Hepatocyte (in vitro differentiated cells): ENCODE data around the gene NDUFB10. TPM values are rescaled to one million over a fixed set of nuclear protein-coding genes. Genes with fewer than 3 reads are reported as not detected.
A peak's percentile ranks its signal among the peaks of the same experiment; 100 is the strongest.
"Not testable (repeated sequence)": the region's sequence is repeated elsewhere in the genome, so short reads cannot be mapped to it uniquely, and the experiment has no call there.

Experiments
- DNase-seq: peaks from one replicate; pipeline ENCODE4 v3.0.0-alpha.2; 2016; ENCODE audit warnings: low spot score
- H2AFZ ChIP-seq: fragments of 200-600 bp; sonication (generic); 2 replicates; pipeline ENCODE4 v1.6.0; 2016; ENCODE audit warnings: antibody characterized with exemption, mild to moderate bottlenecking
- H3K27ac ChIP-seq: fragments of 200-600 bp; sonication (generic); 2 replicates; pipeline ENCODE4 v1.5.1; 2016; ENCODE audit warnings: mild to moderate bottlenecking
- H3K27me3 ChIP-seq: fragments of 200-600 bp; sonication (generic); 2 replicates; pipeline ENCODE4 v1.6.1; 2016
- H3K36me3 ChIP-seq: fragments of 200-600 bp; sonication (generic); replicated peaks from 2 replicates; pipeline ENCODE4 v1.5.1; 2016; ENCODE audit warnings: low read depth; ENCODE audit not compliant: insufficient read depth
- H3K4me1 ChIP-seq: fragments of 200-600 bp; sonication (generic); 2 replicates; pipeline ENCODE4 v1.5.1; 2016; ENCODE audit warnings: mild to moderate bottlenecking, moderate library complexity; ENCODE audit not compliant: insufficient read depth
- H3K4me2 ChIP-seq: fragments of 200-600 bp; sonication (generic); 2 replicates; pipeline ENCODE4 v1.6.0; 2016
- H3K4me3 ChIP-seq: fragments of 200-600 bp; sonication (generic); 2 replicates; pipeline ENCODE4 v1.5.1; 2016; ENCODE audit warnings: mild to moderate bottlenecking
- H3K79me2 ChIP-seq: fragments of 200-600 bp; sonication (generic); 2 replicates; pipeline ENCODE4 v1.6.0; 2017; ENCODE audit warnings: mild to moderate bottlenecking
- H3K9me2 ChIP-seq: fragments of 200-600 bp; sonication (generic); replicated peaks from 2 replicates; pipeline ENCODE4 v1.6.0; 2017; ENCODE audit warnings: mild to moderate bottlenecking; ENCODE audit not compliant: insufficient read depth
- H3K9me3 ChIP-seq: fragments of 200-600 bp; sonication (generic); 2 replicates; pipeline ENCODE4 v1.5.1; 2016; ENCODE audit warnings: low read depth, mild to moderate bottlenecking
- H4K20me1 ChIP-seq: fragments of 200-600 bp; sonication (generic); 2 replicates; pipeline ENCODE4 v1.6.0; 2016; ENCODE audit warnings: mild to moderate bottlenecking; ENCODE audit not compliant: insufficient read depth, poor library complexity, severe bottlenecking
- EZH2 ChIP-seq: fragments of 200-600 bp; sonication (generic); IDR thresholded peaks from 2 replicates; pipeline ENCODE4 v1.6.1; 2016; ENCODE audit warnings: antibody characterized with exemption, mild to moderate bottlenecking, borderline replicate concordance
- EZH2phosphoT487 ChIP-seq: fragments of 200-600 bp; sonication (generic); IDR thresholded peaks from one replicate; pipeline ENCODE4 v1.6.1; 2018; ENCODE audit warnings: antibody characterized with exemption, mild to moderate bottlenecking, low read depth, moderate library complexity; ENCODE audit not compliant: unreplicated experiment, severe bottlenecking
- WGBS: methylation state at CpG from one replicate; pipeline ENCODE4 v1.1.6; 2016; ENCODE audit warnings: low lambda C conversion rate; ENCODE audit errors: missing lambda C conversion rate; 5-methylcytosine and 5-hydroxymethylcytosine counted together
- polyA plus RNA-seq: library from polyadenylated mRNA; unstranded; fragments of >200 nt; fragmentation: Nextera tagmentation; extraction: Ambion mirVana; gene quantifications from 2 replicates; pipeline ENCODE4 v1.2.1, GENCODE V29; 2016
- total RNA-seq: library from RNA; depleted of rRNA; stranded (reverse); fragments of >200 nt; gene quantifications from 2 replicates; pipeline ENCODE4 v1.2.3, GENCODE V29; 2014
- TF ChIP-seq, protein P1 (sequence below): fragments of 200-600 bp; sonication (generic); IDR thresholded peaks from 2 replicates; pipeline ENCODE4 v1.5.1; 2016; ENCODE audit warnings: antibody characterized with exemption, mild to moderate bottlenecking; ENCODE audit not compliant: poor library complexity

Gene NDUFB10
- total and polyA plus RNA-seq, 2 experiments from 2014 or later, result 234 to 244 TPM

GRCh38 chr16:1960665-1961630 is 1.6 kb downstream of the NDUFB10 start:
- H3K36me3 ChIP-seq, result no peaks in the 10 kb centered on the region
- no peaks in the 10 kb centered on the region for H3K27me3 ChIP-seq
- TF ChIP-seq EZH2phosphoT487, result no peak
- TF ChIP-seq EZH2, result no peak
- TF ChIP-seq, protein P1, sequence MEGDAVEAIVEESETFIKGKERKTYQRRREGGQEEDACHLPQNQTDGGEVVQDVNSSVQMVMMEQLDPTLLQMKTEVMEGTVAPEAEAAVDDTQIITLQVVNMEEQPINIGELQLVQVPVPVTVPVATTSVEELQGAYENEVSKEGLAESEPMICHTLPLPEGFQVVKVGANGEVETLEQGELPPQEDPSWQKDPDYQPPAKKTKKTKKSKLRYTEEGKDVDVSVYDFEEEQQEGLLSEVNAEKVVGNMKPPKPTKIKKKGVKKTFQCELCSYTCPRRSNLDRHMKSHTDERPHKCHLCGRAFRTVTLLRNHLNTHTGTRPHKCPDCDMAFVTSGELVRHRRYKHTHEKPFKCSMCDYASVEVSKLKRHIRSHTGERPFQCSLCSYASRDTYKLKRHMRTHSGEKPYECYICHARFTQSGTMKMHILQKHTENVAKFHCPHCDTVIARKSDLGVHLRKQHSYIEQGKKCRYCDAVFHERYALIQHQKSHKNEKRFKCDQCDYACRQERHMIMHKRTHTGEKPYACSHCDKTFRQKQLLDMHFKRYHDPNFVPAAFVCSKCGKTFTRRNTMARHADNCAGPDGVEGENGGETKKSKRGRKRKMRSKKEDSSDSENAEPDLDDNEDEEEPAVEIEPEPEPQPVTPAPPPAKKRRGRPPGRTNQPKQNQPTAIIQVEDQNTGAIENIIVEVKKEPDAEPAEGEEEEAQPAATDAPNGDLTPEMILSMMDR, result no peak
- H3K27ac ChIP-seq, result no peak overlapping the region
- no peaks in the 10 kb centered on the region for H3K9me3 ChIP-seq
- H4K20me1 ChIP-seq, result peaks cover 26% of the 10 kb centered on the region
- H3K4me1 ChIP-seq, result peaks cover 18% of the 10 kb centered on the region
- no peak overlapping the region for H3K4me3 ChIP-seq
- H2AFZ ChIP-seq, result no peak overlapping the region
- peaks cover 38% of the 10 kb centered on the region for H3K79me2 ChIP-seq
- DNase-seq, result no peak
- no peaks in the 10 kb centered on the region for H3K9me2 ChIP-seq
- WGBS, result 62% methylated on average over 20 of the region's 20 CpGs
- peak overlapping the region; percentile 85 for H3K4me2 ChIP-seq

DNA sequence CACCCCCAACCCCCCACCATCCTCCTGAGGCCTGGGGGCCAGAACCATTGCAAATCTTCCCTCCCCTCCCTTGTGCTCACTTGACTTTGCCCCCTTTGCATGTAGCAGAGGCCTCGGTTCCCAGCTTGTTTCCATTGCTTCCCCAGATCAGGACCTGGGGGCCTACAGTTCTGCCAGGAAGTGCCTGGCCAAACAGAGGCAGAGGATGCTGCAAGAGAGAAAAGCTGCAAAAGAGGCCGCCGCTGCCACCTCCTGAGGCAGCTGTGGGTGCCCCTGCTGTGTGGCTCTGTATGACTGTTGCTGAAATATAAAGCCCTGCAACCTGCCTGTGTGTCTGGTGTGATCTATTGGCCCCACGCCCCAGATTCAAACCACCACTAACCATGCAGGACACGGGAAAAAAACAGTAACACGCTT is 2.3 kb downstream of the NDUFB10 start:
- peaks cover 44% of the 10 kb centered on the region for H3K79me2 ChIP-seq
- H3K9me3 ChIP-seq, result no peaks in the 10 kb centered on the region
- DNase-seq, result no peak
- H3K36me3 ChIP-seq, result no peaks in the 10 kb centered on the region
- no peaks in the 10 kb centered on the region for H3K9me2 ChIP-seq
- H3K4me3 ChIP-seq, result no peak overlapping the region
- H4K20me1 ChIP-seq, result peaks cover 26% of the 10 kb centered on the region
- TF ChIP-seq, protein P1, result no peak
- TF ChIP-seq EZH2phosphoT487, result no peak
- TF ChIP-seq EZH2, result no peak
- H3K4me2 ChIP-seq, result peak overlapping the region; percentile 85
- no peak overlapping the region for H3K27ac ChIP-seq
- H2AFZ ChIP-seq, result no peak overlapping the region
- H3K27me3 ChIP-seq, result no peaks in the 10 kb centered on the region
- WGBS, result 76% methylated on average over 6 of the region's 6 CpGs
- peaks cover 19% of the 10 kb centered on the region for H3K4me1 ChIP-seq

- WGBS, result 90% methylated on average over 37 of the region's 37 CpGs
- peaks cover 19% of the 10 kb centered on the region for H3K4me1 ChIP-seq
- DNase-seq, H3K27me3 ChIP-seq, H3K9me3 ChIP-seq, H3K9me2 ChIP-seq, H3K36me3 ChIP-seq, H3K27ac ChIP-seq, H2AFZ ChIP-seq, H3K4me3 ChIP-seq: not testable (repeated sequence)
- H4K20me1 ChIP-seq, result peaks cover 26% of the 10 kb centered on the region
- H3K79me2 ChIP-seq, result peaks cover 44% of the 10 kb centered on the region
- H3K4me2 ChIP-seq, result peak overlapping the region; percentile 92
Measured at GRCh38 chr16:1962161-1963153, 3.1 kb downstream of the NDUFB10 start.
